ENCODE data around the gene IL10.
"Not testable (repeated sequence)": the region's sequence is repeated elsewhere in the genome, so short reads cannot be mapped to it uniquely, and the experiment has no call there.

Gene IL10

GRCh38 chr1:206762741-206763364 is 9.4 kb downstream of the IL10 start:
- not testable (repeated sequence) for H3K9ac ChIP-seq (ENCODE audit: low read length in 2 of 2); H3K36me3 ChIP-seq (ENCODE audit: control insufficient read depth in 2 of 2, insufficient read depth in 2 of 2, low read length in 2 of 2); H3K27ac ChIP-seq (ENCODE audit: low read length); H3K27me3 ChIP-seq (ENCODE audit: control insufficient read depth in 1 of 2, insufficient read depth in 2 of 2, low read length in 2 of 2); H3K4me3 ChIP-seq (ENCODE audit: low read length in 2 of 2); H3K4me1 ChIP-seq (ENCODE audit: control insufficient read depth, insufficient read depth, low read length); H3K9me3 ChIP-seq (ENCODE audit: control insufficient read depth in 2 of 2, low read length in 2 of 2)

GRCh38 chr1:206761159-206761768 is 11.0 kb downstream of the IL10 start:
- Histone ChIP-seq H3K27ac (ENCODE audit: low read length) (no peak overlapping the region), H3K9me3 (ENCODE audit: control insufficient read depth in 2 of 2, low read length in 2 of 2) (peaks cover 0 to 3% of the 10 kb centered on the region in 2 donors), H3K4me3 (ENCODE audit: low read length in 2 of 2) (no peak overlapping the region), H3K36me3 (ENCODE audit: control insufficient read depth in 2 of 2, insufficient read depth in 2 of 2, low read length in 2 of 2) (no peaks in the 10 kb centered on the region), H3K9ac (ENCODE audit: low read length in 2 of 2) (no peak overlapping the region), H3K27me3 (ENCODE audit: control insufficient read depth in 1 of 2, insufficient read depth in 2 of 2, low read length in 2 of 2) (peaks cover 0 to 3% of the 10 kb centered on the region in 2 donors), H3K4me1 (ENCODE audit: control insufficient read depth, insufficient read depth, low read length) (no peaks in the 10 kb centered on the region)

GRCh38 chr1:206760590-206760989 is 11.7 kb downstream of the IL10 start:
- no peak overlapping the region for H3K4me3 ChIP-seq (ENCODE audit: low read length in 2 of 2)
- H3K27ac ChIP-seq (ENCODE audit: low read length) = no peak overlapping the region
- no peaks in the 10 kb centered on the region for H3K4me1 ChIP-seq (ENCODE audit: control insufficient read depth, insufficient read depth, low read length)
- peaks cover 0 to 3% of the 10 kb centered on the region in 2 donors for H3K9me3 ChIP-seq (ENCODE audit: control insufficient read depth in 2 of 2, low read length in 2 of 2)
- H3K36me3 ChIP-seq (ENCODE audit: control insufficient read depth in 2 of 2, insufficient read depth in 2 of 2, low read length in 2 of 2) = no peaks in the 10 kb centered on the region
- no peak overlapping the region for H3K9ac ChIP-seq (ENCODE audit: low read length in 2 of 2)
- H3K27me3 ChIP-seq (ENCODE audit: control insufficient read depth in 1 of 2, insufficient read depth in 2 of 2, low read length in 2 of 2) = peaks cover 0 to 3% of the 10 kb centered on the region in 2 donors

GRCh38 chr1:206757524-206758266 is 14.6 kb downstream of the IL10 start:
- Histone ChIP-seq H3K27ac (ENCODE audit: low read length) (no peak overlapping the region), H3K9ac (ENCODE audit: low read length in 2 of 2) (no peak overlapping the region), H3K4me3 (ENCODE audit: low read length in 2 of 2) (no peak overlapping the region), H3K36me3 (ENCODE audit: control insufficient read depth in 2 of 2, insufficient read depth in 2 of 2, low read length in 2 of 2) (no peaks in the 10 kb centered on the region), H3K27me3 (ENCODE audit: control insufficient read depth in 1 of 2, insufficient read depth in 2 of 2, low read length in 2 of 2) (no peaks in the 10 kb centered on the region), H3K4me1 (ENCODE audit: control insufficient read depth, insufficient read depth, low read length) (no peaks in the 10 kb centered on the region), H3K9me3 (ENCODE audit: control insufficient read depth in 2 of 2, low read length in 2 of 2) (no peaks in the 10 kb centered on the region)

- Histone ChIP-seq H3K4me3 (ENCODE audit: low read length in 2 of 2) (no peak overlapping the region), H3K9me3 (ENCODE audit: control insufficient read depth in 2 of 2, low read length in 2 of 2) (no peaks in the 10 kb centered on the region), H3K4me1 (ENCODE audit: control insufficient read depth, insufficient read depth, low read length) (no peaks in the 10 kb centered on the region), H3K36me3 (ENCODE audit: control insufficient read depth in 2 of 2, insufficient read depth in 2 of 2, low read length in 2 of 2) (no peaks in the 10 kb centered on the region), H3K27ac (ENCODE audit: low read length) (no peak overlapping the region), H3K9ac (ENCODE audit: low read length in 2 of 2) (no peak overlapping the region), H3K27me3 (ENCODE audit: control insufficient read depth in 1 of 2, insufficient read depth in 2 of 2, low read length in 2 of 2) (peaks cover 0 to 2% of the 10 kb centered on the region in 2 donors)
Observed at GRCh38 chr1:206754011-206754410, 18.3 kb downstream of the IL10 start.

GRCh38 chr1:206753141-206753540 is 19.2 kb downstream of the IL10 start:
- H3K9ac ChIP-seq (ENCODE audit: low read length in 2 of 2) = no peak overlapping the region
- H3K27ac ChIP-seq (ENCODE audit: low read length) = no peak overlapping the region
- H3K4me3 ChIP-seq (ENCODE audit: low read length in 2 of 2) = no peak overlapping the region

GRCh38 chr1:206752481-206752880 is 19.8 kb downstream of the IL10 start:
- no peaks in the 10 kb centered on the region for H3K4me1 ChIP-seq (ENCODE audit: control insufficient read depth, insufficient read depth, low read length)
- no peak overlapping the region for H3K9ac ChIP-seq (ENCODE audit: low read length in 2 of 2)
- H3K36me3 ChIP-seq (ENCODE audit: control insufficient read depth in 2 of 2, insufficient read depth in 2 of 2, low read length in 2 of 2) = no peaks in the 10 kb centered on the region
- H3K4me3 ChIP-seq (ENCODE audit: low read length in 2 of 2) = no peak overlapping the region
- H3K9me3 ChIP-seq (ENCODE audit: control insufficient read depth in 2 of 2, low read length in 2 of 2) = no peaks in the 10 kb centered on the region
- H3K27ac ChIP-seq (ENCODE audit: low read length) = no peak overlapping the region
- peaks cover 0 to 2% of the 10 kb centered on the region in 2 donors for H3K27me3 ChIP-seq (ENCODE audit: control insufficient read depth in 1 of 2, insufficient read depth in 2 of 2, low read length in 2 of 2)

More at GRCh38 chr1:206753141-206753540, 19.2 kb downstream of the IL10 start:
- Histone ChIP-seq H3K4me1 (ENCODE audit: control insufficient read depth, insufficient read depth, low read length) (no peaks in the 10 kb centered on the region), H3K9me3 (ENCODE audit: control insufficient read depth in 2 of 2, low read length in 2 of 2) (no peaks in the 10 kb centered on the region), H3K36me3 (ENCODE audit: control insufficient read depth in 2 of 2, insufficient read depth in 2 of 2, low read length in 2 of 2) (no peaks in the 10 kb centered on the region), H3K27me3 (ENCODE audit: control insufficient read depth in 1 of 2, insufficient read depth in 2 of 2, low read length in 2 of 2) (peaks cover 0 to 2% of the 10 kb centered on the region in 2 donors)

GRCh38 chr1:206751891-206752290 is 20.4 kb downstream of the IL10 start:
- Histone ChIP-seq H3K4me3 (ENCODE audit: low read length in 2 of 2) (no peak overlapping the region), H3K27me3 (ENCODE audit: control insufficient read depth in 1 of 2, insufficient read depth in 2 of 2, low read length in 2 of 2) (peaks cover 0 to 2% of the 10 kb centered on the region in 2 donors), H3K36me3 (ENCODE audit: control insufficient read depth in 2 of 2, insufficient read depth in 2 of 2, low read length in 2 of 2) (no peaks in the 10 kb centered on the region), H3K4me1 (ENCODE audit: control insufficient read depth, insufficient read depth, low read length) (no peaks in the 10 kb centered on the region), H3K9me3 (ENCODE audit: control insufficient read depth in 2 of 2, low read length in 2 of 2) (no peaks in the 10 kb centered on the region), H3K27ac (ENCODE audit: low read length) (no peak overlapping the region), H3K9ac (ENCODE audit: low read length in 2 of 2) (no peak overlapping the region)

GRCh38 chr1:206748348-206749030 is 23.8 kb downstream of the IL10 start:
- no peaks in the 10 kb centered on the region for H3K9me3 ChIP-seq (ENCODE audit: control insufficient read depth in 2 of 2, low read length in 2 of 2)
- peaks cover 2% of the 10 kb centered on the region in 2 donors for H3K27me3 ChIP-seq (ENCODE audit: control insufficient read depth in 1 of 2, insufficient read depth in 2 of 2, low read length in 2 of 2)
- no peaks in the 10 kb centered on the region for H3K36me3 ChIP-seq (ENCODE audit: control insufficient read depth in 2 of 2, insufficient read depth in 2 of 2, low read length in 2 of 2)
- H3K4me3 ChIP-seq (ENCODE audit: low read length in 2 of 2) = no peak overlapping the region
- H3K27ac ChIP-seq (ENCODE audit: low read length) = no peak overlapping the region
- no peak overlapping the region for H3K9ac ChIP-seq (ENCODE audit: low read length in 2 of 2)
- H3K4me1 ChIP-seq (ENCODE audit: control insufficient read depth, insufficient read depth, low read length) = no peaks in the 10 kb centered on the region

- Histone ChIP-seq H3K36me3 (ENCODE audit: control insufficient read depth in 2 of 2, insufficient read depth in 2 of 2, low read length in 2 of 2) (no peaks in the 10 kb centered on the region), H3K9ac (ENCODE audit: low read length in 2 of 2) (no peak overlapping the region), H3K4me3 (ENCODE audit: low read length in 2 of 2) (no peak overlapping the region), H3K27ac (ENCODE audit: low read length) (no peak overlapping the region), H3K4me1 (ENCODE audit: control insufficient read depth, insufficient read depth, low read length) (no peaks in the 10 kb centered on the region), H3K27me3 (ENCODE audit: control insufficient read depth in 1 of 2, insufficient read depth in 2 of 2, low read length in 2 of 2) (peaks cover 2% of the 10 kb centered on the region in 2 donors), H3K9me3 (ENCODE audit: control insufficient read depth in 2 of 2, low read length in 2 of 2) (no peaks in the 10 kb centered on the region)
Observed at GRCh38 chr1:206745301-206745700, 27.0 kb downstream of the IL10 start.
